GM18498 (cell line): ENCODE results near the gene JMJD8.
"Not testable (repeated sequence)": the region's sequence is repeated elsewhere in the genome, so short reads cannot be mapped to it uniquely, and the experiment has no call there.

Experiments
- ATAC-seq: cut with Tn5 transposase; IDR thresholded peaks from one replicate; pipeline ENCODE4 v1.9.1; 2021; ENCODE audit warnings: mild to moderate bottlenecking, moderate library complexity; ENCODE audit not compliant: unreplicated experiment

The JMJD8 gene

GRCh38 chr16:693364-693763 lies 9.2 kb upstream of the JMJD8 start:
- no peak for ATAC-seq

- no peak for ATAC-seq
Measured at GRCh38 chr16:692356-693108, 8.4 kb upstream of the JMJD8 start.

- ATAC-seq: not testable (repeated sequence)
Measured at GRCh38 chr16:691242-691641, 7.1 kb upstream of the JMJD8 start.

GRCh38 chr16:689175-689897 lies 5.2 kb upstream of the JMJD8 start:
- ATAC-seq: no peak

- ATAC-seq: no peak
Measured at GRCh38 chr16:687499-687898, 3.4 kb upstream of the JMJD8 start.

- ATAC-seq: no peak
Measured at GRCh38 chr16:686459-687260, 2.5 kb upstream of the JMJD8 start.

- no peak for ATAC-seq
Measured at GRCh38 chr16:685967-686366, 1.8 kb upstream of the JMJD8 start.

GRCh38 chr16:684961-685696 lies 995 bp upstream of the JMJD8 start:
- no peak for ATAC-seq

GRCh38 chr16:683396-684070 lies 601 bp downstream of the JMJD8 start:
- ATAC-seq: no peak

- no peak for ATAC-seq
Measured at GRCh38 chr16:682493-683395, 1.4 kb downstream of the JMJD8 start.

GRCh38 chr16:681746-682427 lies 2.2 kb downstream of the JMJD8 start:
- ATAC-seq: no peak

GRCh38 chr16:680967-681745 lies 3.0 kb downstream of the JMJD8 start:
- ATAC-seq: no peak

GRCh38 chr16:680625-680945 lies 3.5 kb downstream of the JMJD8 start:
- peak; percentile 3 for ATAC-seq

- ATAC-seq: peak; percentile 40
Measured at GRCh38 chr16:679814-680624, 4.1 kb downstream of the JMJD8 start, which contains the start of gene STUB1. Gene STUB1, plus strand, starts transcription at chr16:680410. Its CDS starts 116 bp downstream, at chr16:680526.

GRCh38 chr16:678858-679813 lies 5.0 kb downstream of the JMJD8 start:
- ATAC-seq: no peak

- no peak for ATAC-seq
Measured at GRCh38 chr16:678209-678857, 5.8 kb downstream of the JMJD8 start.
